GM18868 (cell line): ENCODE measurements around the gene SLC12A6.
A peak's percentile ranks its signal among the peaks of the same experiment; 100 is the strongest.
"Not testable (repeated sequence)": the region's sequence is repeated elsewhere in the genome, so short reads cannot be mapped to it uniquely, and the experiment has no call there.

Experiments
- ATAC-seq: cut with Tn5 transposase; IDR thresholded peaks from one replicate; pipeline ENCODE4 v1.9.1; 2021; ENCODE audit warnings: mild to moderate bottlenecking, moderate library complexity; ENCODE audit not compliant: unreplicated experiment

The SLC12A6 gene

DNA sequence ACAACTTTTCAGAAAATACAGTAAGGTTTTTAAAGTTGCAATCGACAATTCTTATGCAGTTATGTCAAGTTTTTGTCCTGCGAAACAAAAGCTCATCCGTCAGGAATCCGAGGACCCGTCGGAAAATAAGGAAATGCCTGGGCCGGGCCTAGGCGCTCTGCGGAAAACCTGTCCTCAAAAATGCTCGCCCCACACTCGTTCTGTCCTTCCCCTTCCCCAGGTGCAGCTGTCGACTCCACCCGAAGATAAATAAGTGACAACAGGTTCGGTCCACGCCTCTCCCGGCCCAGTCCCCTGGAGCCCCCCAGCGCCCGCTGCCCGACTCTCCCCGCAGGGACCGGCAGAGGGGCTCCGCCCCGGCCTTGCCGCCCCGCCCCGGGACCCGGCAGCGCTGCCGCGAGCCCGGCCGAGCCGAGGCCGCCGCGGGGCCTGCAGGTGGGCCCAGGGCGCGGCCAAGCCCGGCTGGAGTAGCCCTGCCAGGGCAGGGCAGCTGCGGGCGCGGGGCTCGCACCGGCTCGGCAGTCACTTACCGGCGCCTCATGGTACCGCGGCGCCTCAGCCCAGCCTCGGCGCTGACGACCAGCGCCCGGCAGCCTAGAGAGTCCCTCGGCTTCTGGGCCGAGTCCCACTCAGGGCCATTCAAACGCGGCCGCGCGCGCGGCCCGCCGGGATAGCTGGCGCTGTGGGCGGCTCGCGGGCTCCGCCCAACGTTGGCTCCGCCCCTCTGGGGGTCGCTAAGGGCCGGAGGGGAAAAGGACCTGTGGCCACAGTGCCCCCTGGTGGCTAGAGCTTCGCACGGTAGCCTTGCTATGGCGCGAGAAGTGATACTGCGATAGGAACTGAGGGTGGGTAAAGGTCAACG lies 127.9 kb downstream of the SLC12A6 start, which contains the start of gene KATNBL1:
TSS of gene KATNBL1 (minus strand) at position 676 of the 862 bp plus-strand sequence. CDS start 46,420 bp downstream, outside the sequence.
- peak; percentile 96 for ATAC-seq

DNA sequence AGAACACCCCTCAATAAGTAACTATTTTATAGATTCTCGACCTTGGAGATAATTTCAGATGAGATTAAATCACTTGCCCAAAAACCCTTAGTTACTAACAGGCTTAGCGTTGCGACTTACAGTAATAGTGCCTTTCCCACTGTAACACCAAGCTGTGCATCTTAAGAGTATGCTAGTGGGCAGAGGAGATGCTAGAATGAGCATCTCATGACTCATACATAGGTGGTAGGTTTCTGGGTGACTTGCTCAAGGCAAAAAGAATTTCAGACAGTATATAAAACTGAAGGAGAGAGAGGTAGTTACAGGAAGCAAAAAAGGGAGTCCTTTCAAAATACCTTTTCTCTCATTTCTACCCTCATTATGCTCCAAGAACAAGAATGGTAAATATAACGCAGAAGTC lies 131.6 kb downstream of the SLC12A6 start:
- ATAC-seq = no peak

DNA sequence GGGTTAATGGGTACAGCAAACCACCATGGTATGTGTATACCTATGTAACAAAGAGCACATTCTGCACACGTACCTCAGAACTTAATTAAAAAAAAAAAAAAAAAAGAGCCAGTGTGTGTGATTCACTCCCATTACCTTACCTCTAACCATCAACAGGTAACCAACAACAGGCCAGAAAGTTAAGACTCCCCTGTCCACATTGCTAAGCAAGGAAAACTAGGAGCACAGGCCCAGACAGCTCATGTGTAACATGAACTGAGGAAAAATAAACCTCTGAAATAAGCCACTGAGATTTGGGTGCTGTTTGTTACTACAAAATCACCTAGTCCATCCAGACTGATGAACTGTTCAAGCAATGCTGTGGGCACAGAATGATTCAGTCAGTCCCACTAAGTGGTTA lies 133.6 kb downstream of the SLC12A6 start:
- no peak for ATAC-seq

DNA sequence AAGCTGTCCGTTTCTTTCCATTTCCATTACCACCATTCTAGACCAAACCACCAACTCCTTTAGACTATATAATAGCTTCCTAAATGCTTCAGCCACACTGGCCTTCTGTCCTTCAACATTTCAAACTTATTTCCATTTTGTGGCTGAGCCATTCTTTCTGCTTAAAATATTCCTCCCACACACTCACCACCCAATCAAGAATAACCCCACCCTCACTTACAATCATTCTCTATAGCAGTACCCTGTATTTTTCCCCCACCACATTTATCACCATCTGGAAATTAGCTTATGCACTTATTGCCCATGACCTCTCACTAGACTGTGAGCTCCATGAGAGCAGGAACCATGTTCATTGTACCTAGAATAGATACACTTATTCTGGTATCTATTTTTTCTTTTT lies 134.3 kb downstream of the SLC12A6 start:
- no peak for ATAC-seq

DNA sequence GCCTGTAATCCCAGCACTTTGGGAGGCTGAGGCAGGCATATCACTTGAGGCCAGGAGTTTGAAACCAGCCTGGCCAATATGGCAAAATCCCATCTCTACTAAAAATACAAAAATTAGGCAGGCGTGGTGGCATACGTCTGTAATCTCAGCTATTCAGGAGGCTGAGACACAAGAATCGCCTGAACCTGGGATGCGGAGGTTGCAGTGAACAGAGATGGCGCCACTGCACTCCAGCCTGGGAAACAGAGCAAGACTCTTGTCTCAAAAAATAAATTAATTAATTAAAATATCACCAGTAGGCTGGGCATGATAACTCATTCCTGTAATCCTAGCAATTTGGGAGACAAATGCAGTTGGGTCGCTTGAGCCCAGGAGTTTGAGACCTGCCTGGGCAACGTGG lies 144.3 kb downstream of the SLC12A6 start:
- not testable (repeated sequence) for ATAC-seq

DNA sequence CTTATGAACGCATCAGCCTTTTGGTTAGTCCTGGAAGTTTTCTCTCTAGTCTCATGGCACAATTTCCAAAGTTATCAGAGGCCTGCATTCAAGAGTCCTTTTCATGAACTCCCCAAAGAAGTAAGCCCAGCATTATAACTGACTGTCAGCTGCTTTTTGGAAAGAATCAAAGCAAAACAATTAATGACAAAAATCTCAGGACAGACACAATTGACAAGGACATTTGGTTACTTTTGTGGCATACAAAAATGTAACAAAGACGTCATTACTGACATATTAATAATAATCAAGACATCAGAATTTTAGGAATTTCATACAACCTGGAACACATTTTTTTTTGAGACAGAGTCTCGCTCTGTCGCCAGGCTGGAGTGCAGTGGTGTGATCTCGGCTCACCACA lies 148.9 kb downstream of the SLC12A6 start:
- no peak for ATAC-seq

DNA sequence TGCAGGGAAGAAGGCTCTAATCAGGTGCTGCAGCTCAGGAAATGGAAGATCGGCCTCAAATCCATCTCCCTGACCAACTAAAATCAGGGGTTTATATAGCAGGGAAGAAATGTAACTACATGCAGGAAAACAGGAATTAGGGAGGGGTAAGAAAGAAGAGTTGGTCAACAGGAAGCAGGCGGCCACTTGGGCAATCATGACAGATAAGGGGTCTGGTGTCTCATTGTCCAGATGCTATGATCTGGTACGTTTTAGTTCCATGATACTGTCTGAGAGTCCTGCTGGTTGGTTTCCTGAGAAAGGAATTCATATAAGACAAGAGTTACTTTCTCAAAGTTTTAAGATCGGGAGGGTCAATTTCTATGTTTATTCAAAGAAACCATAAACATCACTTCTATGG lies 151.9 kb downstream of the SLC12A6 start:
- no peak for ATAC-seq

DNA sequence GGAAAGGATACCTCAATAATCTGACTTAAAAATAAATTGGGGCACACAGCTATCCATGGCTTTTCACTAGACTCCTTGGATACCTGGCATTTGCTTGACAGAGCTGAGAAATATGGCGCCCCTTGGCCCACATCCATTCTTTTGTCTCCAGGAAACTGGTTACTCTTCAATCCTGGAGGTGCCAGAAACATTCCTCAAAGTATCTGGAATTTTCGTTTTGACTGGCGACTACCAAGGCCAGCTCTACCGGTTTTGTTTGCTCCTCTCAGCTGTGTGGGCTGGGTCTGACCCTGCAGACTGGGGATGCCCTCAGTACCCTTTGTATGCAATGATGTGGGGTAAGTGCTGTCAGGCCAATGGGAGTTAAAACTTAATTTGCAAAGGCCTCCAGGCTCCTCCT lies 154.6 kb downstream of the SLC12A6 start:
- no peak for ATAC-seq
